ENCODE measurements around the gene PGAM5. TPM values are rescaled to one million over a fixed set of nuclear protein-coding genes. Genes with fewer than 3 reads are reported as not detected.

PGAM5 gene
- total and polyA plus RNA-seq, 11 donors, result 20.7 to 46.5 (median 27.6) TPM

DNA sequence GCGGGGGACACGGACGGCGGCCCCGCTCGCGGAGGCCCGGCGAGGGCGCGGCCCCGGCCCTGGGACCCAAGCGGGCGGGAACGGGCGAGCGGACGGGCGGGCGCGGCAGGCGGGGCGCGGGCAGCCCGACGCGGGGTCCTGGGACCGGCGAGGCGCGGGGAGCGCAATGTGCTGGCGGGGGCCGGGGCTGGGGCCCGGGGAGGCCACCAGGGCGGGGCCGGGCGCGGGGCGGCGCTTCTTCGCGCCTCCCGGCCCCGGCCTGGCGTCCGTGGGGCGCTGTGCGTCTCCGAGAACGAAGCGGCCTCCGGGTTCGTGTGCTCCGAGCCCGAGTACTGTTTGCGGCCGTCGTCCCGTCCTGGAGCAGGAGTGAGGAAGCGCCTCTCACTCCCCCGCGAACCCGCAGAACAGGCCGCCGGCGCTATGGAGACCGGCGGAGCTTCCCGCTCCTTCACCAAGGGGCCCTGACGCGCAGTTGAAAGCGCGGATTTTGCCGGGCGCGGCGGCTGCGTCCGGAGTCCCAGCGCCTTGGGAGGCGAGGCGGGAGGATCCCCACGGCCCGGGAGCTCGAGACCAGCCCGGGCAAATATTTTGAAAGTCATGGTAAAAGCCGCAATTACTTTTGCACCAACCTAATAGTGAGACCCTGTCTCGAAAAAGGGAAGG lies 51.4 kb downstream of the PGAM5 start:
- H3K4me3 ChIP-seq, result peak overlapping the region; percentile 32 to 80 (median 71)
- H3K27me3 ChIP-seq, result no peaks in the 10 kb centered on the region
- H3K9me3 ChIP-seq, result no peaks in the 10 kb centered on the region
- peak overlapping the region; percentile 84 to 99 (median 96) for H3K27ac ChIP-seq
- ATAC-seq (peak; percentile 85 to 94 (median 92)), DNase-seq (peak; percentile 88 to 93 (median 90))
- peak in 1 of 2 donors; percentile 72 for TF ChIP-seq POLR2A (IDR thresholded peaks at IDR 0.05)
- peak in 5 of 12 donors; percentile 20 to 54 (median 33) for TF ChIP-seq CTCF (IDR thresholded peaks at IDR 0.05)
- H3K36me3 ChIP-seq, result peaks cover 0 to 16% (median 0%) of the 10 kb centered on the region in 9 donors
- 0 to 1% (median 1%) methylated on average over 10 to 89 of the region's 89 CpGs for WGBS, 4 donors
- intact Hi-C loops (cut with DNase I), result loop anchor here in 3 of 10 donors (10.0 kb wide), 2 partner anchors 123 to 143 kb away; partner anchors contain the start of gene CHFR (in 2 of the 3)
- H3K4me1 ChIP-seq, result peaks cover 4 to 42% (median 28%) of the 10 kb centered on the region in 12 donors

- DNase-seq (peak in 1 of 5 donors; percentile 53), ATAC-seq (no peak)
- TF ChIP-seq POLR2A (IDR thresholded peaks at IDR 0.05) (no peak), CTCF (IDR thresholded peaks at IDR 0.05) (no peak)
- intact Hi-C loops (cut with DNase I), result loop anchor here in 3 of 10 donors (10.0 kb wide), 2 partner anchors 121 to 141 kb away; partner anchors contain the start of gene CHFR (in 2 of the 3)
- WGBS, 4 donors, result 92 to 98% (median 94%) methylated on average over 20 of the region's 20 CpGs
- Histone ChIP-seq H3K4me1 (peaks cover 4 to 60% (median 39%) of the 10 kb centered on the region in 12 donors), H3K27ac (no peak overlapping the region), H3K9me3 (no peaks in the 10 kb centered on the region), H3K4me3 (no peak overlapping the region), H3K27me3 (no peaks in the 10 kb centered on the region), H3K36me3 (peaks cover 0 to 6% (median 0%) of the 10 kb centered on the region in 9 donors)
Measured at GRCh38 chr12:132764231-132764630, 53.6 kb downstream of the PGAM5 start.

DNA sequence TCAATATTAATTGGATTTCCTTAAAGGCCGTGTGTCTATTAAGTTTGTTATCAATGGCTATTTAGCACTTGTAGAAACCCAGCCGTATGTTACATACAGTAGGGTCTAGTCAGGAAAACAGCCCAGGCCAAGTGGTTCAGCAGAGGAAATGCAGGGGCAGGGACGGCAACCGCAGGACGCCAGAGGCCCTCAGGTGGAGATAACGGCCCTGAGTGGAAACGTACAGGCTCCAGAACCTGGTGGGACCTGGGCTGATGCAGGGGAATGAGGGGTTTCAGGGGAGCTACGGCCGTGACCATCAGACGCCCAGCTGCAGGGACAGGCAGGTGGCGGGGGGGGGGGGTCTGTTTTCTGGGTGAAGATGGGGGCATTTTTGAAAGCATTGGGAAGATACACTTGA lies 54.7 kb downstream of the PGAM5 start:
- no peak for TF ChIP-seq POLR2A (IDR thresholded peaks at IDR 0.05)
- TF ChIP-seq CTCF (IDR thresholded peaks at IDR 0.05), result no peak
- DNase-seq, result peak in 1 of 5 donors; percentile 6
- Histone ChIP-seq H3K4me3 (no peak overlapping the region), H3K27ac (no peak overlapping the region), H3K9me3 (no peaks in the 10 kb centered on the region), H3K36me3 (peaks cover 0 to 12% (median 11%) of the 10 kb centered on the region in 9 donors), H3K27me3 (no peaks in the 10 kb centered on the region), H3K4me1 (peaks cover 3 to 60% (median 31%) of the 10 kb centered on the region in 12 donors)
- 59 to 87% (median 72%) methylated on average over 11 of the region's 11 CpGs for WGBS, 4 donors
- no peak for ATAC-seq
- intact Hi-C loops (cut with DNase I), result loop anchor here in 3 of 10 donors (10.0 kb wide), 2 partner anchors 119 to 139 kb away; partner anchors contain the start of gene CHFR (in 2 of the 3)

Measured in heart left ventricle (tissue), 16 donors.